Fibroblast of the conjunctiva (primary cell): ENCODE results near the gene SPEG.
A peak's percentile ranks its signal among the peaks of the same experiment; 100 is the strongest.

Experiments
- DNase-seq: peaks from one replicate; pipeline ENCODE4 v3.0.0-alpha.2; 2010; ENCODE audit warnings: low read depth

Gene SPEG

GRCh38 chr2:219533930-219534661, 99.5 kb downstream of the SPEG start:
- no peak for DNase-seq

GRCh38 chr2:219536425-219536824, 101.8 kb downstream of the SPEG start:
- DNase-seq: no peak

GRCh38 chr2:219536967-219537366, 102.3 kb downstream of the SPEG start:
- DNase-seq: no peak

- no peak for DNase-seq
These were observed 103.2 kb downstream of the SPEG start for GRCh38 chr2:219537657-219538488.

- no peak for DNase-seq
These were observed 103.9 kb downstream of the SPEG start for GRCh38 chr2:219538504-219538951.

GRCh38 chr2:219538956-219539788, 104.5 kb downstream of the SPEG start:
- DNase-seq: no peak

- no peak for DNase-seq
These were observed 105.5 kb downstream of the SPEG start for GRCh38 chr2:219539926-219540678.

- no peak for DNase-seq
These were observed 106.3 kb downstream of the SPEG start for GRCh38 chr2:219540784-219541504.

GRCh38 chr2:219541611-219542180, 107.1 kb downstream of the SPEG start:
- no peak for DNase-seq

GRCh38 chr2:219542931-219543595, 108.4 kb downstream of the SPEG start:
- no peak for DNase-seq

- DNase-seq: peak; percentile 96
These were observed 109.1 kb downstream of the SPEG start, which contains the start of the genes CHPF and TMEM198 for GRCh38 chr2:219543596-219544358. CHPF (minus strand) TSS chr2:219543809; CDS start chr2:219543538, 271 bp downstream. TMEM198 (plus strand) TSS chr2:219544028; CDS start chr2:219544728, 700 bp downstream.

- DNase-seq: no peak
These were observed 109.9 kb downstream of the SPEG start for GRCh38 chr2:219544567-219544966.

- no peak for DNase-seq
These were observed 110.8 kb downstream of the SPEG start for GRCh38 chr2:219545295-219545942.

- no peak for DNase-seq
These were observed 111.3 kb downstream of the SPEG start for GRCh38 chr2:219545943-219546352.

GRCh38 chr2:219547621-219548020, 113.0 kb downstream of the SPEG start:
- DNase-seq: no peak
